CD4-positive, alpha-beta T cell (primary cell): ENCODE data around the gene KDELR3. TPM values are rescaled to one million over a fixed set of nuclear protein-coding genes. Genes with fewer than 3 reads are reported as not detected.

Experiments used
- ATAC-seq: fragments of 200-7000 bp; cut with Tn5 transposase; one replicate; pipeline ENCODE4 v1.10.0; 2022; ENCODE audit warnings: mild to moderate bottlenecking; ENCODE audit not compliant: poor library complexity
- CTCF ChIA-PET: fragments of 350-600 bp; sonication (Branson Sonifier 250); formaldehyde crosslinking; loops from one replicate; lab custom pipeline; 2021; ENCODE audit warnings: antibody characterized with exemption, inconsistent platforms; lab: Charles Lee
- POLR2A ChIA-PET: fragments of 350-600 bp; sonication (Branson Sonifier 250); formaldehyde crosslinking; loops from one replicate; lab custom pipeline; 2021; ENCODE audit warnings: antibody characterized with exemption, inconsistent platforms; lab: Charles Lee
- DNase-seq, 14 experiments: peaks; one replicate each; pipeline ENCODE4 v3.0.0-alpha.2; 2013 to 2020; ENCODE audit warnings: mixed read lengths in 2 of 14
- H3K27ac ChIP-seq, 2 donors: one replicate each; pipeline versions ENCODE4 v1.5.1 to v1.7.0; 2013; ENCODE audit warnings: low read length in 2 of 2, low read depth in 1 of 2, mild to moderate bottlenecking in 1 of 2
- H3K27me3 ChIP-seq, 2 experiments: 1 replicate in 1 of 2; 2 replicates in 1 of 2; pipeline versions ENCODE4 v1.6.1 to v1.7.0; 2013; ENCODE audit warnings: low read length in 2 of 2, control low read depth in 1 of 2, mild to moderate bottlenecking in 1 of 2, moderate library complexity in 1 of 2; ENCODE audit not compliant: insufficient read depth in 2 of 2, control insufficient read depth in 1 of 2
- H3K36me3 ChIP-seq: one replicate; pipeline ENCODE4 v1.6.1; 2013; ENCODE audit warnings: low read length, control low read depth; ENCODE audit not compliant: insufficient read depth
- H3K4me1 ChIP-seq: one replicate; pipeline ENCODE4 v1.6.1; 2013; ENCODE audit warnings: low read length, control low read depth; ENCODE audit not compliant: insufficient read depth
- H3K4me3 ChIP-seq: one replicate; pipeline ENCODE4 v1.5.1; 2013; ENCODE audit warnings: mild to moderate bottlenecking, low read length, moderate library complexity
- H3K9me3 ChIP-seq, 2 experiments: 1 replicate in 1 of 2; 2 replicates in 1 of 2; pipeline versions ENCODE4 v1.6.1 to v1.7.0; 2013; ENCODE audit warnings: low read length in 2 of 2, mild to moderate bottlenecking in 2 of 2, control low read depth in 1 of 2, moderate library complexity in 1 of 2; ENCODE audit not compliant: control insufficient read depth in 1 of 2, insufficient read depth in 1 of 2
- H3K27ac Mint-ChIP-seq: one replicate; pipeline ENCODE4 v1.8.0; 2020; ENCODE audit warnings: mixed read lengths
- H3K27me3 Mint-ChIP-seq: one replicate; pipeline ENCODE4 v1.8.0; 2021; ENCODE audit warnings: mixed read lengths
- H3K36me3 Mint-ChIP-seq: one replicate; pipeline ENCODE4 v1.8.0; 2021; ENCODE audit warnings: low read depth, mixed read lengths
- H3K4me1 Mint-ChIP-seq: one replicate; pipeline ENCODE4 v1.8.0; 2021; ENCODE audit warnings: low read depth, mixed read lengths
- H3K4me3 Mint-ChIP-seq: one replicate; pipeline ENCODE4 v1.8.0; 2020; ENCODE audit warnings: mild to moderate bottlenecking, mixed read lengths
- H3K9me3 Mint-ChIP-seq: one replicate; pipeline ENCODE4 v1.8.0; 2020; ENCODE audit warnings: mixed read lengths
- CTCF ChIP-seq: fragments of 200-600 bp; IDR thresholded peaks from one replicate; pipeline ENCODE4 v1.8.0; 2022; ENCODE audit warnings: antibody characterized with exemption, mild to moderate bottlenecking
- intact Hi-C, 2 experiments: fragments of 100-400 bp; cut with DNase I in 1 of 2; cut with micrococcal nuclease in 1 of 2; formaldehyde crosslinking; loops; one replicate each; pipeline versions ENCODE4 v1.15.1 to v1.9.0; 2023 to 2025; cut with DNase I, micrococcal nuclease
- total RNA-seq, 174 experiments: library from RNA in 2 of 174; stranded (reverse) in 2 of 174; gene quantifications; one replicate each; pipeline ENCODE4 v1.2.3 and lab custom pipeline; 2021 to 2026

Gene KDELR3
- total RNA-seq, 2 experiments from 2014 or later: not detected

DNA sequence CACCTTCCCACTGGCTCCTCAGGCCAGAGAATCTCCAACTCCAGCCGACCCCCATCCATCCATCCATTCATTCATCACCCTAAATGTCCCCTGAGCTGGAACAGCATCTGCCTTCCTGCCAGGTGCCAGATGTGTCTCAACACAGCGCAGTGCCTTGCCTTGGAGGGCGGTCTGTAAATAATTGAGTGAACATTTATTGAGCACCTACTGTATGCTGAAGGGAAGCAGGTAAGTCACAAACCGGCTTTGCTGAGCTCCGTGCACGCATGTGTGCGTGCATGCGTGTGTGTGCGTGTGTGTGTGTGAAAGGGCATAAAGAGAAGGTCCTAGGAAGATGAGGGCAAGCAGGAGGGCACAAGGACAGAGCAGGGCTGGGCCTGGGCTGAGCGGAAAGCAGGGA lies 23.1 kb upstream of the KDELR3 start:
- no peak for ATAC-seq

GRCh38 chr22:38446018-38446601 lies 21.8 kb upstream of the KDELR3 start:
- Histone ChIP-seq H3K4me3 (no peak overlapping the region), H3K27me3 (peaks cover 0 to 8% of the 10 kb centered on the region in 2 experiments), H3K4me1 (no peaks in the 10 kb centered on the region), H3K36me3 (no peaks in the 10 kb centered on the region), H3K9me3 (no peaks in the 10 kb centered on the region), H3K27ac (no peak overlapping the region)
- ChIA-PET POLR2A (no interaction called here), CTCF (no interaction called here)
- Mint-ChIP-seq H3K4me3 (no peak overlapping the region), H3K9me3 (no peaks in the 10 kb centered on the region), H3K27ac (no peak overlapping the region), H3K4me1 (no peaks in the 10 kb centered on the region), H3K36me3 (no peaks in the 10 kb centered on the region), H3K27me3 (peaks cover 18% of the 10 kb centered on the region)
- TF ChIP-seq CTCF: no peak
- no peak for DNase-seq
- intact Hi-C loops: no loop called here
- ATAC-seq: no peak

More for the DNA sequence above, 23.1 kb upstream of the KDELR3 start:
- H3K9me3 ChIP-seq: no peaks in the 10 kb centered on the region
- Mint-ChIP-seq H3K27ac (no peak overlapping the region), H3K4me1 (no peaks in the 10 kb centered on the region), H3K9me3 (no peaks in the 10 kb centered on the region), H3K36me3 (no peaks in the 10 kb centered on the region), H3K4me3 (no peak overlapping the region), H3K27me3 (peaks cover 11% of the 10 kb centered on the region)
- ChIA-PET CTCF (no interaction called here), POLR2A (no interaction called here)
- H3K27ac ChIP-seq: no peak overlapping the region
- no peaks in the 10 kb centered on the region for H3K4me1 ChIP-seq
- no peak overlapping the region for H3K4me3 ChIP-seq
- H3K36me3 ChIP-seq: no peaks in the 10 kb centered on the region
- peaks cover 0 to 5% of the 10 kb centered on the region in 2 experiments for H3K27me3 ChIP-seq
- DNase-seq: no peak
- intact Hi-C loops: no loop called here
- TF ChIP-seq CTCF: no peak

DNA sequence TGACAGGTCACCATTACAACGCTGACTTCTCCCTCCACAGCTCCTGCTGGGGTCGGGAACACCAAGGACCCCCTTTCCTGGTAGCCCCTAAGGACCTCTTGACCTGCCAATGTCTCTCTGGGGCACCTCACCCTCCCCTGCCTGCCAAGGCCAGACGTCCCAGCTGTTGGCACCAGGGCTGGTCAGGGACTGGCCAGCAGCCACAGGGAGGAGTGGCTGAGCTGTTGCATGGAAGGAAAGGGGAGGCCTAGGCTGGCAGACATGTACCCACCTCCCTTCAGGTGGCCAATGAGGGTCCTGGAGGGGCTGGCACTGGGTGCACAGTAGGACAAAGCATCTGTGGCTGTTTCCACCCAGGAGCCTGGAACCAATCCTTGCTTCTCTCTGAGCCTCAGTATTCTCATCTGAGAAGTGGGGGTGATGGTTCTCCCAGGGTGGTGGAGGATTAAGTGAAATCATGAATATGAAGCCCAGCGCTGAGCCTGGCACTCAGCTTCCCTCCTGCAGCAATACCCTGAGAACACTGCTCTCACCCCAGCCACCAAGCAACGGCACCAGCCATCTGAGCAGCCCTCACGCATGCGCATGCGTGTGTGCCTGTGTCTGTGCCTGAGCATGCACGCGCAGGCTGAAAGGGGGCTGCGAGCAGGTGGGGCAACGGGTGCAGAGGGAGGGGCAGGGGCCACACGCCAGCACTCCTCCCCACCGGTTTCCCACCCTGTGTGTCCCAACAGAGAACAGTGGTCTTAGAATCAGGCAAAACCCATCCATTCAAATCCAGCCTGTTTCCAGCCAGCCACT lies 18.8 kb upstream of the KDELR3 start:
- H3K9me3 ChIP-seq: peaks cover 0 to 8% of the 10 kb centered on the region in 2 experiments
- CTCF ChIA-PET: no interaction called here
- peaks cover 41% of the 10 kb centered on the region for H3K27me3 Mint-ChIP-seq
- DNase-seq (no peak), ATAC-seq (no peak)
- H3K4me3 Mint-ChIP-seq: no peak overlapping the region
- H3K36me3 Mint-ChIP-seq: no peaks in the 10 kb centered on the region
- H3K4me3 ChIP-seq: no peak overlapping the region
- H3K27me3 ChIP-seq: peaks cover 13 to 26% of the 10 kb centered on the region in 2 experiments
- no peak overlapping the region for H3K27ac ChIP-seq
- no peaks in the 10 kb centered on the region for H3K9me3 Mint-ChIP-seq
- peaks cover 5% of the 10 kb centered on the region for H3K4me1 ChIP-seq
- H3K4me1 Mint-ChIP-seq: peaks cover 5% of the 10 kb centered on the region
- no peak for TF ChIP-seq CTCF
- no peak overlapping the region for H3K27ac Mint-ChIP-seq
- POLR2A ChIA-PET: no interaction called here
- intact Hi-C loops: no loop called here
- H3K36me3 ChIP-seq: no peaks in the 10 kb centered on the region
